Esophagus mucosa (tissue), 1 donor: ENCODE measurements around the gene GPANK1. TPM values are rescaled to one million over a fixed set of nuclear protein-coding genes. Genes with fewer than 3 reads are reported as not detected.

Experiments used
- ATAC-seq: fragments of 200-7000 bp; cut with Tn5 transposase; one replicate; pipeline ENCODE4 v1.9.1; 2020
- total RNA-seq: library from RNA; stranded (reverse); gene quantifications from one replicate; pipeline ENCODE4 v1.2.4, GENCODE V29; 2023
- donor health status: DM: yes; HTN: yes; CAD: no.

GPANK1 gene
- total RNA-seq, 1 donor from 2014 or later = 8.2 TPM

GRCh38 chr6:31614684-31615578 is 49.9 kb downstream of the GPANK1 start, which contains the start of gene AIF1:
Gene AIF1 (plus strand): TSS chr6:31615234. CDS start chr6:31615330, 96 bp downstream.
- ATAC-seq = no peak

DNA sequence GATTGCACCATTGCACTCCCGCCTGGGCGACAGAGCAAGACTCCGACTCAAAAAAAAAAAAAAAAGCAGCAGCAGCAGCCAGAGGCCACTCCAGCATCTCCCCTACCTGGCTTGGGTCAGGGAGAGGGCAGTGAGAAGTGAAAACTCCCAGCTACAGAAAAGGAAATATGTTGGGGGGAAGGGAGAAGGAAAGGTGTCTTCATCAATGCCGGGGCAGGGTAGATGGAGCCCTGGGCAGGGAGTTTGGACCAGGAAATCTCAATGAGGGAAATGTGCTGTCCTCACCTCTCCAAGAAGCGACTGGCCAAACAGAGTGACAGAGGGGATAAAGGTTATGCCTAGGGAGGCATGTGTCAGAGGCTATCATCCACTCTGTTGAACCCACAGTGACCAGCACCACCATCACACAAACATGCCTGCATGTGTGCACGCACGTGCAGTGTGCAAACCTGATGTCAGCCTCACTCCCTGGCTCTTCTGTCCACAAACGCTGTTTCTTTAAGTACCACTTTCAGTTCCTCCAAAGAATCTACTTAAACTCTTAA is 50.6 kb downstream of the GPANK1 start:
- no peak for ATAC-seq

Other genes with a start within 250 kb of the GPANK1 start
- gene MICB, start 166.9 kb downstream of the GPANK1 start, total RNA-seq = 0.92 TPM
- gene MCCD1, start 136.0 kb downstream of the GPANK1 start, total RNA-seq = not detected
- gene DDX39B, start 123.0 kb downstream of the GPANK1 start, total RNA-seq = 174 TPM
- gene ATP6V1G2, start 118.4 kb downstream of the GPANK1 start, total RNA-seq = not detected
- gene NFKBIL1, start 117.4 kb downstream of the GPANK1 start, total RNA-seq = 13.9 TPM
- gene LTA, start 92.7 kb downstream of the GPANK1 start, total RNA-seq = not detected
- 0.24 TPM for gene TNF, start 89.4 kb downstream of the GPANK1 start, total RNA-seq
- 1.1 TPM for gene LTB, start 82.6 kb downstream of the GPANK1 start, total RNA-seq
- 2.4 TPM for gene LST1, start 78.7 kb downstream of the GPANK1 start, total RNA-seq
- 0.28 TPM for gene NCR3, start 72.0 kb downstream of the GPANK1 start, total RNA-seq
- 3.3 TPM for gene AIF1, start 49.8 kb downstream of the GPANK1 start, total RNA-seq
- 103 TPM for gene PRRC2A, start 44.3 kb downstream of the GPANK1 start, total RNA-seq
- gene BAG6, start 12.3 kb downstream of the GPANK1 start, total RNA-seq = 143 TPM
- 1.6 TPM for gene APOM, start 9.1 kb downstream of the GPANK1 start, total RNA-seq
- gene C6orf47, start 4.2 kb downstream of the GPANK1 start, total RNA-seq = 18.1 TPM
- gene CSNK2B, start 1.1 kb upstream of the GPANK1 start, total RNA-seq = 108 TPM
- 2.6 TPM for gene LY6G5B, start 5.0 kb upstream of the GPANK1 start, total RNA-seq
- 0.72 TPM for gene LY6G5C, start 16.1 kb upstream of the GPANK1 start, total RNA-seq
- 28.3 TPM for gene ABHD16A, start 38.3 kb upstream of the GPANK1 start, total RNA-seq
- gene LY6G6F, start 41.9 kb upstream of the GPANK1 start, total RNA-seq = not detected
- gene LY6G6D, start 50.4 kb upstream of the GPANK1 start, total RNA-seq = not detected
- 10.8 TPM for gene LY6G6C, start 56.7 kb upstream of the GPANK1 start, total RNA-seq
- 1.1 TPM for gene MPIG6B, start 58.4 kb upstream of the GPANK1 start, total RNA-seq
- gene DDAH2, start 64.3 kb upstream of the GPANK1 start, total RNA-seq = 15.3 TPM
- gene CLIC1, start 71.5 kb upstream of the GPANK1 start, total RNA-seq = 372 TPM
- gene MSH5, start 75.0 kb upstream of the GPANK1 start, total RNA-seq = 12.0 TPM
- 0.64 TPM for gene SAPCD1, start 97.7 kb upstream of the GPANK1 start, total RNA-seq
- gene VWA7, start 112.3 kb upstream of the GPANK1 start, total RNA-seq = 1.6 TPM
- 79.8 TPM for gene VARS1, start 130.8 kb upstream of the GPANK1 start, total RNA-seq
- gene LSM2, start 142.0 kb upstream of the GPANK1 start, total RNA-seq = 45.0 TPM
- gene HSPA1L, start 150.3 kb upstream of the GPANK1 start, total RNA-seq = 0.44 TPM
- gene HSPA1A, start 150.5 kb upstream of the GPANK1 start, total RNA-seq = 56.6 TPM
- 92.9 TPM for gene HSPA1B, start 162.7 kb upstream of the GPANK1 start, total RNA-seq
- 17.9 TPM for gene NEU1, start 197.8 kb upstream of the GPANK1 start, total RNA-seq
- 2.9 TPM for gene SLC44A4, start 214.0 kb upstream of the GPANK1 start, total RNA-seq
- gene EHMT2, start 232.7 kb upstream of the GPANK1 start, total RNA-seq = 28.2 TPM
- 2.0 TPM for gene ZBTB12, start 237.1 kb upstream of the GPANK1 start, total RNA-seq